K562 (cell line): ENCODE results near the gene PIM3. TPM values are rescaled to one million over a fixed set of nuclear protein-coding genes. Genes with fewer than 3 reads are reported as not detected.

Experiments used
- C11orf30 ChIP-seq: fragments of 450-650 bp; IDR thresholded peaks from 2 replicates; pipeline ENCODE4 v1.6.1; 2016; ENCODE audit warnings: low read depth, mild to moderate bottlenecking
- EWSR1 ChIP-seq: fragments of 450-650 bp; IDR thresholded peaks from 2 replicates; pipeline ENCODE4 v1.6.1; 2018; ENCODE audit warnings: borderline replicate concordance, mild to moderate bottlenecking, low read depth, moderate library complexity; ENCODE audit not compliant: partially characterized antibody
- GMEB1 ChIP-seq: fragments of 250-450 bp; sonication (Bioruptor Pico); IDR thresholded peaks from 2 replicates; pipeline ENCODE4 v1.4.0; 2020; ENCODE audit warnings: mild to moderate bottlenecking
- HNRNPLL ChIP-seq: fragments of 200-400 bp; formaldehyde crosslinking; IDR thresholded peaks from 2 replicates; pipeline ENCODE4 v1.6.1; 2017; ENCODE audit warnings: low read length, low read depth, mild to moderate bottlenecking; ENCODE audit not compliant: poor library complexity, severe bottlenecking
- JUN ChIP-seq, 2 experiments: sonication (generic) in 1 of 2; formaldehyde crosslinking in 1 of 2; IDR thresholded peaks; 2 replicates each; pipeline versions ENCODE4 v1.6.1 to v1.8.0; 2012 to 2022; ENCODE audit warnings: borderline replicate concordance in 2 of 2, mild to moderate bottlenecking in 2 of 2, improper control_type of control experiment in 1 of 2, low read depth in 1 of 2, low read length in 1 of 2, missing genetic modification reagents in 1 of 2
- KDM5B ChIP-seq: fragments of 200-600 bp; sonication (generic); IDR thresholded peaks from 2 replicates; pipeline ENCODE4 v1.6.1; 2012; ENCODE audit warnings: low read depth, mild to moderate bottlenecking, moderate library complexity, low read length, control low read depth, inconsistent platforms; ENCODE audit not compliant: insufficient replicate concordance
- MXI1 ChIP-seq: IDR thresholded peaks from 2 replicates; pipeline ENCODE4 v1.6.1; 2011; ENCODE audit warnings: low read depth, mild to moderate bottlenecking, improper control_type of control experiment, low read length
- MYNN ChIP-seq, 2 experiments: sonication (generic); formaldehyde crosslinking in 1 of 2; IDR thresholded peaks; 2 replicates each; pipeline versions ENCODE4 v1.5.0 to v1.6.1; 2016 to 2020; ENCODE audit warnings: antibody characterized with exemption in 1 of 2, missing genetic modification reagents in 1 of 2
- NCOA4 ChIP-seq: fragments of 450-650 bp; IDR thresholded peaks from 2 replicates; pipeline ENCODE4 v1.6.1; 2018; ENCODE audit warnings: mild to moderate bottlenecking; ENCODE audit not compliant: partially characterized antibody
- NFATC3 ChIP-seq: fragments of 450-650 bp; IDR thresholded peaks from 2 replicates; pipeline ENCODE4 v1.6.1; 2017; ENCODE audit warnings: mild to moderate bottlenecking
- NFIX ChIP-seq: fragments of 250-450 bp; sonication (Bioruptor Pico); IDR thresholded peaks from 2 replicates; pipeline ENCODE4 v1.4.0; 2020; ENCODE audit warnings: low read depth, mild to moderate bottlenecking, moderate library complexity
- NFYB ChIP-seq: IDR thresholded peaks from 2 replicates; pipeline ENCODE4 v1.6.1; 2011; ENCODE audit warnings: mild to moderate bottlenecking, moderate library complexity; ENCODE audit not compliant: insufficient read length; ENCODE audit errors: extremely low read depth
- NR2C2 ChIP-seq, 2 experiments: fragments of 200-800 bp in 1 of 2; sonication (Bioruptor generic) in 1 of 2; sonication (generic) in 1 of 2; formaldehyde crosslinking in 1 of 2; IDR thresholded peaks; 2 replicates each; pipeline versions ENCODE4 v1.6.1 to v1.8.0; 2016 to 2022; ENCODE audit warnings: mild to moderate bottlenecking in 1 of 2, missing compliant biosample characterization in 1 of 2, missing genetic modification characterization in 1 of 2, missing genetic modification reagents in 1 of 2
- SIN3B ChIP-seq: fragments of 450-650 bp; IDR thresholded peaks from 2 replicates; pipeline ENCODE4 v1.6.1; 2017; ENCODE audit warnings: low read depth, mild to moderate bottlenecking, moderate library complexity
- TEAD4 ChIP-seq, 2 experiments: sonication (generic) in 1 of 2; formaldehyde crosslinking in 1 of 2; IDR thresholded peaks; 2 replicates each; pipeline versions ENCODE4 v1.6.1 to v1.8.0; 2012 to 2022; ENCODE audit warnings: borderline replicate concordance in 1 of 2, inconsistent platforms in 1 of 2, low read length in 1 of 2, mild to moderate bottlenecking in 1 of 2, missing genetic modification reagents in 1 of 2
- ZBTB1 ChIP-seq: sonication (generic); formaldehyde crosslinking; IDR thresholded peaks from 2 replicates; pipeline ENCODE4 v1.8.1; 2023; ENCODE audit warnings: missing genetic modification reagents, low read depth, mild to moderate bottlenecking, borderline replicate concordance
- ZBTB11 ChIP-seq, 3 experiments: fragments of 200-800 bp in 1 of 3; fragments of 250-450 bp in 1 of 3; fragments of 450-650 bp in 1 of 3; sonication (Bioruptor Pico) in 1 of 3; sonication (Bioruptor generic) in 1 of 3; formaldehyde crosslinking in 1 of 3; IDR thresholded peaks; 2 replicates each; pipeline versions ENCODE4 v1.6.1 to v1.8.0; 2016 to 2022; ENCODE audit warnings: mild to moderate bottlenecking in 2 of 3, missing genetic modification characterization in 2 of 3, missing compliant biosample characterization in 1 of 3, moderate library complexity in 1 of 3
- ZNF384 ChIP-seq: IDR thresholded peaks from 2 replicates; pipeline ENCODE4 v1.6.1; 2012; ENCODE audit warnings: low read depth, low read length, improper control_type of control experiment
- ZNF584 ChIP-seq: fragments of 200-800 bp; sonication (Bioruptor generic); IDR thresholded peaks from 2 replicates; pipeline ENCODE4 v1.6.1; 2016; ENCODE audit warnings: low read depth, mild to moderate bottlenecking, missing genetic modification characterization, missing compliant biosample characterization
- polyA plus RNA-seq, 8 experiments: library from polyadenylated mRNA; depleted of rRNA in 4 of 8; stranded (reverse) in 5 of 8; unstranded in 3 of 8; fragments of >200 nt; fragmentation: Nextera tagmentation in 2 of 8; fragmentation: Illumina TruSeq in 1 of 8; extraction: Ambion mirVana in 2 of 8; extraction: Trizol in 1 of 8; gene quantifications; 2 replicates each; pipeline versions ENCODE4 v1.2.1 to v1.2.3, GENCODE V29; 2011 to 2014; ENCODE audit warnings: inconsistent platforms in 1 of 8, missing spikeins in 1 of 8
- total RNA-seq, 7 experiments: library from RNA; depleted of rRNA in 6 of 7; stranded (reverse); fragments of >200 nt in 6 of 7; fragmentation: Illumina TruSeq in 2 of 7; extraction: Trizol in 2 of 7; gene quantifications; 2 replicates each; pipeline versions ENCODE4 v1.2.1 to v1.2.3, GENCODE V29; 2011 to 2021; ENCODE audit warnings: low replicate concordance in 1 of 7

The PIM3 gene
- total and polyA plus RNA-seq, 9 of the 15 experiments (the other 6 are each of a cell fraction or from before 2014, with no cell fraction given): 0.24 to 40.5 (median 5.3) TPM

- TF ChIP-seq NR2C2 (CRISPR knock-in tag; IDR thresholded peaks at IDR 0.05) (no peak), NR2C2 (tag; IDR thresholded peaks at IDR 0.05) (peak; percentile 94), SIN3B (peak; percentile 58; the same call in 1 of the 2 replicates), KDM5B (peak; percentile 66), MYNN (IDR thresholded peaks at IDR 0.05) (no peak), MYNN (CRISPR knock-in tag; IDR thresholded peaks at IDR 0.05) (no peak), JUN (IDR thresholded peaks at IDR 0.05; ENCODE audit: borderline replicate concordance, low read depth, low read length) (no peak), JUN (CRISPR knock-in tag; IDR thresholded peaks at IDR 0.05; ENCODE audit: borderline replicate concordance) (no peak), NFIX (CRISPR knock-in tag) (no peak), ZNF584 (CRISPR knock-in tag) (no peak), MXI1 (no peak), EWSR1 (no peak), HNRNPLL (peak; percentile 76), ZBTB11 (CRISPR knock-in tag; IDR thresholded peaks at IDR 0.05) (peak in 1 of 3 experiments; percentile 73; a peak in 2 of 6 replicates), NFATC3 (no peak), NCOA4 (no peak), TEAD4 (IDR thresholded peaks at IDR 0.05; ENCODE audit: low read length) (no peak), TEAD4 (CRISPR knock-in tag; IDR thresholded peaks at IDR 0.05; ENCODE audit: borderline replicate concordance) (no peak), NFYB (peak; percentile 85), ZNF384 (no peak), C11orf30 (0 out of 2 replicates have a peak, but pooled peaks have one; percentile 13), ZBTB1 (CRISPR knock-in tag) (peak; percentile 99), GMEB1 (CRISPR knock-in tag) (no peak)
Observed at GRCh38 chr22:49917974-49918910, 42.3 kb upstream of the PIM3 start, which contains the start of the genes ALG12 and CRELD2 (continued).
